ENCODE results near the gene ARID1B. TPM values are rescaled to one million over a fixed set of nuclear protein-coding genes. Genes with fewer than 3 reads are reported as not detected.

The ARID1B gene
- polyA plus RNA-seq, 4 donors = 57.0 to 87.6 (median 71.7) TPM

- DNase-seq (ENCODE audit: low read depth in 4 of 4, low spot score in 3 of 4) = no peak
These were observed 448.9 kb downstream of the ARID1B start for GRCh38 chr6:157226026-157226625.

DNA sequence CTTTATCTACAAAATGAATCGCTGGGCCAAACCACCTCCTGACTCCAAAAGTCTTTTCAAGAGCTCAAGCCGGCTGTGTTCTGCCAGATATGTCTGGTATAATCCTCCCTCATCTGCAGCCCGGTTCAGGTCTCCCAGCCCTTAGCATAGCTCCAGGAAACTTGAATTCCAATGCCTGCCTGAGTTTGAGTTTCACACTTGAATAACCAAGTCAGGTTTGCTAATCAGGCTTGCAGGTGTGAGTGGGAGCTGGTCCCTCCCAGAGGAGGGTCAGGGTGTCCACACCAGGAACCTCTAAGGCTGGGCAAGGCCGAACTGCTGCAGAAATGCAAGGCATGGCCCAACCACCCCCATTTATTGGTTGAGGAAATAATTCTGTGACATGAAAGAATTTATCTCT, 449.6 kb downstream of the ARID1B start:
- DNase-seq (ENCODE audit: low read depth in 4 of 4, low spot score in 3 of 4) = no peak

GRCh38 chr6:157227202-157228166, 450.3 kb downstream of the ARID1B start:
- no peak for DNase-seq (ENCODE audit: low read depth in 4 of 4, low spot score in 3 of 4)

DNA sequence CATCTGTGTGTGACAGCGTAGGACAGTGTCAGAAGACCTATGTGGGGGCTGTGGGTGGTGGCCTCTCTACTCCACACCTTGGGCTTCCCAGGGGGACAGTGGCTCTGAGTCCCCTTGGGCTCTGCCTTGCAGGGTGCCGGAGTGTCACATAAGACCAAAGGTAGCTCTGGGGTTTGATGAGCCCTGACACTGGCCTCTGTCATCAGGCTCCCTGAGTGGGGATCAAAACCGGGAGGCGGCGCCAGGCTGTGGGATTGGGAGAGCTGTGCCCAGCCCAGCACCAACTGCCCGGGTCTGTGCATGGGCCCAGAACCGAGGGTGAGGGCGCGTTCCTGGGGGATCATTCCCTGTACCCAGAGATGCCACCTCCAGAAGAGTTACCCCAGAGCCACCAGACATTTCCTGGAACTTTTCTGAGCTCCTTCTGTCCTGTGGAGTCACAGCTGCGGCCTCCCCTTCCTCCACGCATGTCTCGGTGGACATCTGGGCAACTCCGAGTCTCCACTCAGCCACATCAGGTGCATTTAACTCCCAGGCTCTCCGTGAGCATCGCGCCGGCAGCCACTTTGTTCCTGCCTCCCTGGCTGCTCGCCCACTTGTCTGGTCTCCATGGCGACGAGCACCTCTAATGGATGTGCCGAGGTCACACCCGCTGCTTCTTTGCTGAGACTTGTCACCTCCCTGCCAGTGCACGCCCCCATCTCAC, 451.4 kb downstream of the ARID1B start:
- DNase-seq (ENCODE audit: low read depth in 4 of 4, low spot score in 3 of 4) = no peak

- no peak for DNase-seq (ENCODE audit: low read depth in 4 of 4, low spot score in 3 of 4)
These were observed 452.0 kb downstream of the ARID1B start for GRCh38 chr6:157229132-157229618.

DNA sequence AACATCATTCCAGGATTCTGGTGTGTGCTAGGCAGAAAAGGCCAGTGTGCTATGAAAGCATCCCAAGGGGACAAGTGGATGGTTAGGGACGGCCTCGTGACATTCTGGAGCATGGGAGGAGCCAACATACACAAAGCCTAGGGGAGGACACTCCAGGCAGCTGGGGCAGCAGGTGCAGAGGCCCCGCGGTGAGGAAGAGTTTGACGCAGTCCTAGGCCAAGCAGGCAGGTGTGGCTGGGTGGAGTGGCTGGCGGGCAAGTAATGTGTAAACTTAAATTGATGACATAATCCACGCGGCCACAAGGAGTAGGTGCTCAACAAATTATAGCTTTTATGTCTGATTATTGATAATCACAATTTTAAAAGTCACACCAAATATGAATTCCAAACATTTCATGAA, 452.5 kb downstream of the ARID1B start:
- no peak for DNase-seq (ENCODE audit: low read depth in 4 of 4, low spot score in 3 of 4)

DNA sequence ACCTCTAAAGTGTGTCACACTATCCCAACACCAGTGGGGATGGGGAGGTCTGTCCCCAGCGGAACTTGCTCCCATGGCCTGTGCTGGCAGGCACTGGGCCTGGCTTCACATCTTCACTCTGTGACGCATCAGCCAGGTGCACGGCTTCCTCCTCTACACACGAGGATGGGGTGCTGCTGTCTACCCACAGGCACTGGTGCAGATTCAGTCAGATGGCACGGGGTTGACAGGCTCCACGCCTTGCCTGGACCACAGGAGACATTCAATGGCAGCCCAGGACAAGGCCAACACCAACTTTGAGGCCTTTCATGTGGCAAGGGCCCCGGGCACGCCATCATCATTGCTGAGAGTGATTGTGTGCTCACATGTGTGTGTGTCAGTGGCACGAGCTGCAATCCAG, 453.7 kb downstream of the ARID1B start:
- no peak for DNase-seq (ENCODE audit: low read depth in 4 of 4, low spot score in 3 of 4)

GRCh38 chr6:157232161-157232895, 455.1 kb downstream of the ARID1B start:
- DNase-seq (ENCODE audit: low read depth in 4 of 4, low spot score in 3 of 4) = no peak

- no peak for DNase-seq (ENCODE audit: low read depth in 4 of 4, low spot score in 3 of 4)
These were observed 456.0 kb downstream of the ARID1B start for GRCh38 chr6:157233156-157233555.

DNA sequence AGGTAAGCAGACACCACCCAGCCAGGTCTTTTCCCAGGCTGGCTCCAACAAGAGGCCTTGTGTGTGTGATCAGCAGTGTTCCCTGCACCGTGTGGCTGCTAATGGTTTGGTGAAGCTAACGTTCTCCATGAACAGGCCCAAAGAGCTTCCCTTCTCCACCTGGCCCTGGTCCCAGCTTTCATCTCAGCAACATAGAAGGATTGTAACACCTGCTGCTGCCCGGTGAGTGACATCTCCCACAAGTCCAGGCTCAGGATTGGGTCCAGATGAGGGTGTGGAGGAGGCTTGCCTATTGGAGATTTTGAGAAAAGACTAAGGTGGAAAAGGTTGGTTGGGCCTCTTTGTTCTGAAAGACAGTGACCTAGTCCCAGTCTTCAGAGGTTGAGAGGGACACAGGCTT, 456.5 kb downstream of the ARID1B start:
- DNase-seq (ENCODE audit: low read depth in 4 of 4, low spot score in 3 of 4) = no peak

DNA sequence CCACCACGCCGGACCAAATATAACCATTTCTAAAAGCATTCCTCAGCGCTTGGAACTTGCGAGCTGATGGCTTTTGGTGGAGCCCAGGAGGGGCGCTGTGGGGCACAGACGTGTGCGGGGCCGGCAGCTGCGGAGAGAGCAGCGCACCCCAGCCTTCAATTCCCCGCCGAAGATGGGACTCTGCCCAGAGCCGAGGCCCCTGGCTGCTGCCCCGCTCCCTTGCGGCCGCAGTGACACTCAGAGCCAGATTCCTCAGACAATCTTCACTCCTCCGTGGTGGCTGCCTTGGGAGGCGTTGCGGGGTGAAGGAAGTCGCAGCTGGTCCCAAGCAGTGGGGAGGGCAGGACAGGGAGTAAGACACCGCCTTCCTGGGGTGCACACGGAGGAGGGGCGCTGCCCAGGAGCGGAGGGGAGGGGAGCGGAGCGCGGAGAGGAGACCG, 458.4 kb downstream of the ARID1B start:
- no peak for DNase-seq (ENCODE audit: low read depth in 4 of 4, low spot score in 3 of 4)

- DNase-seq (ENCODE audit: low read depth in 4 of 4, low spot score in 3 of 4) = no peak
These were observed 459.0 kb downstream of the ARID1B start for GRCh38 chr6:157236040-157236725.

- no peak for DNase-seq (ENCODE audit: low read depth in 4 of 4, low spot score in 3 of 4)
These were observed 461.2 kb downstream of the ARID1B start for GRCh38 chr6:157238346-157238745.

GRCh38 chr6:157239148-157239547, 462.0 kb downstream of the ARID1B start:
- DNase-seq (ENCODE audit: low read depth in 4 of 4, low spot score in 3 of 4) = no peak

DNA sequence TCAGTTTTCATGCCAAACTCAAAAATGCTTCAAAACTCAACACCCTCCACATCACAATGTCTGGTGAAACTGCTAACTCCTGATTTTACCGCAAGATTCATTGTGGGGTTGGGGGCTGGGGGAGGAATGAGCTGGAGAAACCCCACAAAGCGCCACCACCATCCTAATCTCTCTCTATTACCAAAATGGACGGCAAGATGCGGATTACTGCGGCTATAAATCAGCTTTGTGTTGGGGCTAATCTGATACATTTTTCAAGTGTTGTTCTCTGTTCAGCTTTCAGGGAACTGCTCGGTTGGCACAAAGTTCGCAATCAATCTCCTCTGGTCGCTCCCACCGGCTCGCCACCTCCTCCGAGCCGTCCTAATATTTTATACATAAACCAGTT, 462.5 kb downstream of the ARID1B start:
- no peak for DNase-seq (ENCODE audit: low read depth in 4 of 4, low spot score in 3 of 4)

GRCh38 chr6:157240059-157240959, 463.1 kb downstream of the ARID1B start:
- no peak for DNase-seq (ENCODE audit: low read depth in 4 of 4, low spot score in 3 of 4)

GRCh38 chr6:157240960-157241311, 463.8 kb downstream of the ARID1B start:
- no peak for DNase-seq (ENCODE audit: low read depth in 4 of 4, low spot score in 3 of 4)

- DNase-seq (ENCODE audit: low read depth in 4 of 4, low spot score in 3 of 4) = no peak
These were observed 465.6 kb downstream of the ARID1B start for GRCh38 chr6:157242791-157243190.

DNA sequence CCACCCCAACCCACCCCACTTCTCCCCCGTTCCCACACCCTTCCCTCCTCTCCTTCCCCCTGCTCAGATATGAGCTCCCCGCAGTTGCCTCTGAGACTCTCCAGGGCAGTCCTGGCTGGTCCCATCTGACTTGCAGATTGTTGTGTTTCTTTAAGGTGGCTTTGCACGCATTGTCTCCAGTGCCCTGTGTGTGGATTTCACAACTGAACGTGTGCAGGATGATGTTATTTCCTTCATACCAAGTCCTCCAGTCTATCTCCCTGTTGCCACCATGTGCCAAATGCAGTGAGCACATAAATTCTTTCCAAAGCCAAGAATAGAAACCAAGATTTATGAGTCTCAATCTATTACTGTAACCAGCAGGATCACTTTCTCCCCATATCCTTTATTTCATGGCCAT, 467.0 kb downstream of the ARID1B start:
- no peak for DNase-seq (ENCODE audit: low read depth in 4 of 4, low spot score in 3 of 4)
